Hepatocyte (in vitro differentiated cells): ENCODE measurements around the gene CATSPERD. TPM values are rescaled to one million over a fixed set of nuclear protein-coding genes. Genes with fewer than 3 reads are reported as not detected.
"Not testable (repeated sequence)": the region's sequence is repeated elsewhere in the genome, so short reads cannot be mapped to it uniquely, and the experiment has no call there.

ENCODE experiments used
- DNase-seq: peaks from one replicate; pipeline ENCODE4 v3.0.0-alpha.2; 2016; ENCODE audit warnings: low spot score
- H2AFZ ChIP-seq: fragments of 200-600 bp; sonication (generic); 2 replicates; pipeline ENCODE4 v1.6.0; 2016; ENCODE audit warnings: antibody characterized with exemption, mild to moderate bottlenecking
- H3K27ac ChIP-seq: fragments of 200-600 bp; sonication (generic); 2 replicates; pipeline ENCODE4 v1.5.1; 2016; ENCODE audit warnings: mild to moderate bottlenecking
- H3K27me3 ChIP-seq: fragments of 200-600 bp; sonication (generic); 2 replicates; pipeline ENCODE4 v1.6.1; 2016
- H3K36me3 ChIP-seq: fragments of 200-600 bp; sonication (generic); replicated peaks from 2 replicates; pipeline ENCODE4 v1.5.1; 2016; ENCODE audit warnings: low read depth; ENCODE audit not compliant: insufficient read depth
- H3K4me1 ChIP-seq: fragments of 200-600 bp; sonication (generic); 2 replicates; pipeline ENCODE4 v1.5.1; 2016; ENCODE audit warnings: mild to moderate bottlenecking, moderate library complexity; ENCODE audit not compliant: insufficient read depth
- H3K4me2 ChIP-seq: fragments of 200-600 bp; sonication (generic); 2 replicates; pipeline ENCODE4 v1.6.0; 2016
- H3K4me3 ChIP-seq: fragments of 200-600 bp; sonication (generic); 2 replicates; pipeline ENCODE4 v1.5.1; 2016; ENCODE audit warnings: mild to moderate bottlenecking
- H3K79me2 ChIP-seq: fragments of 200-600 bp; sonication (generic); 2 replicates; pipeline ENCODE4 v1.6.0; 2017; ENCODE audit warnings: mild to moderate bottlenecking
- H3K9me2 ChIP-seq: fragments of 200-600 bp; sonication (generic); replicated peaks from 2 replicates; pipeline ENCODE4 v1.6.0; 2017; ENCODE audit warnings: mild to moderate bottlenecking; ENCODE audit not compliant: insufficient read depth
- H3K9me3 ChIP-seq: fragments of 200-600 bp; sonication (generic); 2 replicates; pipeline ENCODE4 v1.5.1; 2016; ENCODE audit warnings: low read depth, mild to moderate bottlenecking
- H4K20me1 ChIP-seq: fragments of 200-600 bp; sonication (generic); 2 replicates; pipeline ENCODE4 v1.6.0; 2016; ENCODE audit warnings: mild to moderate bottlenecking; ENCODE audit not compliant: insufficient read depth, poor library complexity, severe bottlenecking
- CTCF ChIP-seq: fragments of 200-600 bp; sonication (generic); IDR thresholded peaks from 2 replicates; pipeline ENCODE4 v1.5.1; 2016; ENCODE audit warnings: antibody characterized with exemption, mild to moderate bottlenecking; ENCODE audit not compliant: poor library complexity
- EZH2 ChIP-seq: fragments of 200-600 bp; sonication (generic); IDR thresholded peaks from 2 replicates; pipeline ENCODE4 v1.6.1; 2016; ENCODE audit warnings: antibody characterized with exemption, mild to moderate bottlenecking, borderline replicate concordance
- EZH2phosphoT487 ChIP-seq: fragments of 200-600 bp; sonication (generic); IDR thresholded peaks from one replicate; pipeline ENCODE4 v1.6.1; 2018; ENCODE audit warnings: antibody characterized with exemption, mild to moderate bottlenecking, low read depth, moderate library complexity; ENCODE audit not compliant: unreplicated experiment, severe bottlenecking
- WGBS: methylation state at CpG from one replicate; pipeline ENCODE4 v1.1.6; 2016; ENCODE audit warnings: low lambda C conversion rate; ENCODE audit errors: missing lambda C conversion rate; 5-methylcytosine and 5-hydroxymethylcytosine counted together
- polyA plus RNA-seq: library from polyadenylated mRNA; unstranded; fragments of >200 nt; fragmentation: Nextera tagmentation; extraction: Ambion mirVana; gene quantifications from 2 replicates; pipeline ENCODE4 v1.2.1, GENCODE V29; 2016
- total RNA-seq: library from RNA; depleted of rRNA; stranded (reverse); fragments of >200 nt; gene quantifications from 2 replicates; pipeline ENCODE4 v1.2.3, GENCODE V29; 2014

The CATSPERD gene
- total and polyA plus RNA-seq, 2 experiments from 2014 or later = not detected

- Histone ChIP-seq H3K36me3 (no peaks in the 10 kb centered on the region), H4K20me1 (peaks cover 10% of the 10 kb centered on the region), H3K27ac (peak overlapping the region; percentile 75), H3K79me2 (peaks cover 11% of the 10 kb centered on the region), H3K9me3 (no peaks in the 10 kb centered on the region), H3K9me2 (no peaks in the 10 kb centered on the region), H3K4me2 (peak overlapping the region; percentile 82), H2AFZ (peak overlapping the region; percentile 64), H3K4me1 (no peaks in the 10 kb centered on the region), H3K4me3 (no peak overlapping the region), H3K27me3 (no peaks in the 10 kb centered on the region)
- DNase-seq = no peak
- 63% methylated on average over 12 of the region's 16 CpGs for WGBS
- TF ChIP-seq EZH2phosphoT487 = no peak
- no peak for TF ChIP-seq EZH2
- no peak for TF ChIP-seq CTCF
Measured at GRCh38 chr19:5686326-5686646, 34.2 kb upstream of the CATSPERD start.

- Histone ChIP-seq H3K4me2 (peak overlapping the region; percentile 82), H3K4me3 (peak overlapping the region; percentile 51), H3K79me2 (peaks cover 16% of the 10 kb centered on the region), H4K20me1 (peaks cover 15% of the 10 kb centered on the region), H3K27me3 (no peaks in the 10 kb centered on the region), H3K36me3 (no peaks in the 10 kb centered on the region), H2AFZ (peak overlapping the region; percentile 64), H3K9me2 (no peaks in the 10 kb centered on the region), H3K4me1 (peaks cover 3% of the 10 kb centered on the region), H3K9me3 (no peaks in the 10 kb centered on the region), H3K27ac (peak overlapping the region; percentile 75)
- 0% methylated on average over 11 of the region's 59 CpGs for WGBS
- peak; percentile 97 for DNase-seq
- TF ChIP-seq EZH2phosphoT487 = no peak
- peak; percentile 80 for TF ChIP-seq CTCF
- no peak for TF ChIP-seq EZH2
Measured at GRCh38 chr19:5686647-5687359, 33.6 kb upstream of the CATSPERD start.

GRCh38 chr19:5687360-5688198 is 32.9 kb upstream of the CATSPERD start:
- Histone ChIP-seq H3K36me3 (no peaks in the 10 kb centered on the region), H3K9me3 (no peaks in the 10 kb centered on the region), H3K79me2 (peaks cover 24% of the 10 kb centered on the region), H3K9me2 (no peaks in the 10 kb centered on the region), H2AFZ (no peak overlapping the region), H3K4me2 (peak overlapping the region; percentile 82), H3K27ac (no peak overlapping the region), H3K4me3 (no peak overlapping the region), H3K27me3 (no peaks in the 10 kb centered on the region), H3K4me1 (peaks cover 8% of the 10 kb centered on the region), H4K20me1 (peaks cover 23% of the 10 kb centered on the region)
- WGBS = 86% methylated on average over 55 of the region's 76 CpGs
- no peak for DNase-seq
- TF ChIP-seq EZH2 (no peak), EZH2phosphoT487 (no peak), CTCF (no peak)

- Histone ChIP-seq H4K20me1 (peaks cover 31% of the 10 kb centered on the region), H3K79me2 (peaks cover 32% of the 10 kb centered on the region)
- H2AFZ ChIP-seq, H3K9me2 ChIP-seq, H3K36me3 ChIP-seq, H3K4me3 ChIP-seq, H3K4me2 ChIP-seq, DNase-seq, H3K27ac ChIP-seq, H3K27me3 ChIP-seq, H3K9me3 ChIP-seq, H3K4me1 ChIP-seq: not testable (repeated sequence)
- 95% methylated on average over 13 of the region's 13 CpGs for WGBS
Measured at GRCh38 chr19:5688262-5688881, 32.1 kb upstream of the CATSPERD start.
